Breast epithelium (tissue), 3 donors: ENCODE measurements around the gene TRAM2.

Experiments used
- POLR2A ChIP-seq: fragments of 450-650 bp; IDR thresholded peaks from one replicate; pipeline ENCODE4 v1.6.1; 2016; ENCODE audit warnings: antibody characterized with exemption, mild to moderate bottlenecking, moderate library complexity
- POLR2AphosphoS5 ChIP-seq, 3 donors: sonication (generic); formaldehyde crosslinking; IDR thresholded peaks; one replicate each; pipeline ENCODE4 v1.6.1; 2017; ENCODE audit warnings: antibody characterized with exemption in 3 of 3
- TF ChIP-seq, protein P1 (sequence below), 3 donors: fragments of 450-650 bp; IDR thresholded peaks; one replicate each; pipeline ENCODE4 v1.5.1; 2016 to 2017; ENCODE audit warnings: antibody characterized with exemption in 3 of 3, mild to moderate bottlenecking in 3 of 3, moderate library complexity in 3 of 3

DNA sequence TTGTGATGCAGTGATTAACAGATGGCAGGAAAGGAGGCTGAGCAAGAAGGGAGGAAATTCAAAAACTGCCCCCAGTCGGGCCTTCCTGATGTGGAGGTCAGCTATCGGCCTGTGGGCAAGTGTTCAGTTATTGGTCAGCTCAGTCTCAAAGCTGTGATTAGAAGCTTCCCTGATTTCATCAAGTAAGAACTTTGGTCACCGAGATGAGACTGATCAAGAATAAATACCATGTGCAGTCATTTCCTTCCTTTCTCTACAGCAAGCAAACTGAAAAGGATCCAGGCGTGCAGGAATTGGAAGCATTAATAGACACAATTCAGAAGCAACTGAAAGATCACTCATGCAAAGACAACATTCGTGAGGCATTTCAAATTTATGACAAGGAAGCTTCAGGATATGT is 87.0 kb downstream of the TRAM2 start:
- TF ChIP-seq POLR2AphosphoS5 (IDR thresholded peaks at IDR 0.05) (no peak), POLR2A (no peak)
- TF ChIP-seq, protein P1, sequence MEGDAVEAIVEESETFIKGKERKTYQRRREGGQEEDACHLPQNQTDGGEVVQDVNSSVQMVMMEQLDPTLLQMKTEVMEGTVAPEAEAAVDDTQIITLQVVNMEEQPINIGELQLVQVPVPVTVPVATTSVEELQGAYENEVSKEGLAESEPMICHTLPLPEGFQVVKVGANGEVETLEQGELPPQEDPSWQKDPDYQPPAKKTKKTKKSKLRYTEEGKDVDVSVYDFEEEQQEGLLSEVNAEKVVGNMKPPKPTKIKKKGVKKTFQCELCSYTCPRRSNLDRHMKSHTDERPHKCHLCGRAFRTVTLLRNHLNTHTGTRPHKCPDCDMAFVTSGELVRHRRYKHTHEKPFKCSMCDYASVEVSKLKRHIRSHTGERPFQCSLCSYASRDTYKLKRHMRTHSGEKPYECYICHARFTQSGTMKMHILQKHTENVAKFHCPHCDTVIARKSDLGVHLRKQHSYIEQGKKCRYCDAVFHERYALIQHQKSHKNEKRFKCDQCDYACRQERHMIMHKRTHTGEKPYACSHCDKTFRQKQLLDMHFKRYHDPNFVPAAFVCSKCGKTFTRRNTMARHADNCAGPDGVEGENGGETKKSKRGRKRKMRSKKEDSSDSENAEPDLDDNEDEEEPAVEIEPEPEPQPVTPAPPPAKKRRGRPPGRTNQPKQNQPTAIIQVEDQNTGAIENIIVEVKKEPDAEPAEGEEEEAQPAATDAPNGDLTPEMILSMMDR (IDR thresholded peaks at IDR 0.05), result no peak
